NK-92 treated with Interleukin-12 subunit alpha and Interleukin-12 subunit beta, amount 100 ng/mL, for 24 hours (cell line): ENCODE results near the gene KLF7.
"Not testable (repeated sequence)": the region's sequence is repeated elsewhere in the genome, so short reads cannot be mapped to it uniquely, and the experiment has no call there.

Experiments
- DNase-seq: peaks from one replicate; lab custom pipeline; 2025; lab: John Stamatoyannopoulos, UW

The KLF7 gene

GRCh38 chr2:207055257-207055656, 110.5 kb downstream of the KLF7 start:
- DNase-seq = no peak

DNA sequence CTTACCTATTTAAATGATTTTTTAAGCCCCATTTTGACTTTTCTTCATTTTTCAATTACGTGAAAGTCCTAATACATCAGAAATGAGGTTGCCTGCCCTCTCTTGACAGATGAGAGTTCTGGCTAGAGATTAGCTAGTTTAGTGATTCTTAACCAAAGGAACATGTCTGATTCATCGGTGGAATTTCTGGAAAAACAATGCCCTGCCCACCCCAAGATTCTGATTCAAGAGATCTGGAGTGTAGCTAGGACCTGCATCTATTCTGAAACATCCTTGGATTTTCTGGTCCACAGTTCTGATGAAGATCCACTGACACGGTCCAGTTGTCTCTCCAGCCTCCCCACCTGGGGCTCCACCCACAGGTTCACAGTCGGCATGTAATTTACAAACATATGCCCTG, 111.2 kb downstream of the KLF7 start:
- no peak for DNase-seq

- no peak for DNase-seq
Measured at GRCh38 chr2:207051385-207051965, 114.3 kb downstream of the KLF7 start.

GRCh38 chr2:207049122-207049521, 116.6 kb downstream of the KLF7 start:
- DNase-seq = peak; percentile 16

DNA sequence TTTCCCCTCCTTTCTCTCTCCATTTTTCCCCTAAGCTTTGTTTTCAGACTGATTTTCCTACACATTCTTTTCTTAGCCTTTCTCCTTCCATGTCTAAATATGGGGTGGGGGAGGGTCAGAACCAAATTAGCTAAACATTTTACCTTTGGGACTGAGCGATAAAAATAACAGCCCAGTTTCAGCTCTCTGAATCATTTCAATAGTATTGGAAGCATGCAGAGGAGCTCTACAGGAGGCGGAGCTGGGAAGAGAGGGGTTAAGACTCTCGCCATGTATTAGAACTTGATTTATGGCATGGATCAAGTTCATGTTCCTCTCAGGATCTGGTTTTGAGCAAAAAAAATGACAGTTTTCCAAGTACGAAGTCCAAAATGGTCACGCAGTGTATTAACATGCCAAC, 117.3 kb downstream of the KLF7 start:
- no peak for DNase-seq

DNA sequence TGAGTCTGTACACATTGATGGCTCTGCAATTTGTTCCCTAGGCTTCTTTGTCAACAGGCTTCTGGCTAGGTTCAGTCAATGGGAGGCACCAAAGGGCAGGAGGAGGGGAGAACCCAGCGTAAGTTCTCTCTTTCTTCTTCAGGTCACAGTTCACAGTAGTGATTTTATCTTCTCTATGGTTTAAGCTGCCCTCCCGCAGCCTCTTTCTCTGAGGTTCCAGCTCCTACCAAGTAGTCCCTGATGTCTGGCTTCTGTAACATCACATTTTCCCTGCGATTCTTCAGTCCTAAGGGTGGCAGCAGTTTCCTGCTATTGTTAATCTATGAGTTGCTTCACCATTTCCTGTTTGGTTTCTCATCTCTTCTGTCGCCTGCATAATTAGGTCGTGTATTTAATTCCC, 119.0 kb downstream of the KLF7 start:
- peak; percentile 34 for DNase-seq

DNA sequence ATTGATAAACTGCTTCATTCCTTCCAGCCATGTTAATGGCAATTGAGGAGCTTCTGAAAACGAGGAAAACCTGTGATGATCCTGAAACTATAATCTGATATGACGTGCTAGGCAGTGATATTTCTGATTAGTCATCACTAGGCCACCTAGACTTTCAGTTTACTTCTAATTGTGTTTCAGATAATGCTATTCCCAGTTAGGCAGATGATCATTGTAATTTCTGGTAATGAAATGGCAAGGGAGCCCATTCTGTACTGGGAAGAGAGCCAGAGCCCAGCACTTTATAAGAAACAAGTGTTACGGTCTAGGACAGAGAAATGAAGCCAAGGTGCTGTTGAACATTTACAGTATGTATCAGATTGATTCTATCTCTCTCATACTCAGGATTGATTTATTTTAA, 120.2 kb downstream of the KLF7 start:
- DNase-seq = no peak

DNA sequence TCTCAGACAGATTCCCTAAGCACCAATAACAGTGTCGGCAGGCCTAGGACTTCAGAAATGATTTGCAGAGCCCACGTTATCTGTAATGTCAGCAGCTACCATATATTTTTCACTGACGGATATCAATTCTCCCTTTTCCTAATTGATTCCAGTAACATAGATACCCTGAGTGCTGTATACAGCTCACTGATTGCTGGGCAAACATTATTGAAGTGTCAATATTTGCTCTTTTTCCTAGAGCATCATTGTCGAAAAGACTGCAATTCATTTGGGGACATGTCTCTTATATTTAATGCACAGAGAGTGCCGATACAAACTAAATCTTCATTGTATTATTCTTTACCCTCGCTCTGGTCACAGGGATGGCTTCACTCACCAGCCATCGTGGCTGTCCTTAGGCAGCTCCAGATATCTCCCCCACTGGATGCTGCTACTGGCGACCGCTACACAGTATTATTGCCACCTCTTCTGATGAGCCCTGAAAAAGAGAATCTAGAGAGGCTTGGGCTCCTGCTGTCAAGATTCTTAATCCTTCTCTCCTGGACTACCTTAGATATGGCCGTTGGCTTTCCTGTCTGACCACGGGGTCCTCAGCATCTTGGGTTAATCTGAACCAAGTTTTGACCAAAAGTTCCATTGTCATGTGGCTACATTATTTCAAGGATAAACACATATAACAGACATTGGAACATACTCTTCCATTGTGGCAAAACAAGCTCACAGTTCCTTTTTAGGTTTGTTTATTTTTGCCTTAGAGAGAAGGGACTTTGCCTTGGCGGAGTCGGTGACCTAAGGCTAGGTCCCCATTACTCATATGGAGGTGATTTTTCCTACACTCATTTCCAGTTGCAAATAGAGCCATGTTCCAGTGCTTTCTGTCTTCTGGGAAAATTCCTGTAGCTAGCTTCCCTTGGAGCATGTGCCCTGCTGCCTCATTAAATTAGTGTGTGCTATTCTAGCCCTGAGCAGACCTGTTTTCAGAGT, 121.1 kb downstream of the KLF7 start:
- DNase-seq = no peak

DNA sequence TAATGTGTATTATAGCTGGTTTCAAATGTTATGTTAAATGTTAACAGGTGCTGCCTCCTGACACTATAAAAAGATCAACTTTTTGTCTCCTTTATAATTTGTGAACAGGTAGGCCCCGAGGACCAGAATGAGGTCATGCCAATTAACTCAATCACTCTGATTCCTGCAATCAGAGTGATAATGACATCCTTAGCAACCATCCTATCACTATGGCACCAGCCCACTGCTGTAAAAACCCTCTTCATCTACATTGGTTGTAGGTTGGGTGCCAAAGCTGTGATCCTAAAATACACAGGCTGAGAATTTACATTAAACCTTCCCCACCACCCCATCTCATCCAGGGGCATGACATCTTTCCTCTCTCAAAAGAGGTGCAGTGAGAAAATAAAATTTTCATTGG, 122.9 kb downstream of the KLF7 start:
- DNase-seq = no peak

- DNase-seq = no peak
Measured at GRCh38 chr2:207041786-207042554, 123.8 kb downstream of the KLF7 start.

GRCh38 chr2:207041279-207041678, 124.5 kb downstream of the KLF7 start:
- no peak for DNase-seq

DNA sequence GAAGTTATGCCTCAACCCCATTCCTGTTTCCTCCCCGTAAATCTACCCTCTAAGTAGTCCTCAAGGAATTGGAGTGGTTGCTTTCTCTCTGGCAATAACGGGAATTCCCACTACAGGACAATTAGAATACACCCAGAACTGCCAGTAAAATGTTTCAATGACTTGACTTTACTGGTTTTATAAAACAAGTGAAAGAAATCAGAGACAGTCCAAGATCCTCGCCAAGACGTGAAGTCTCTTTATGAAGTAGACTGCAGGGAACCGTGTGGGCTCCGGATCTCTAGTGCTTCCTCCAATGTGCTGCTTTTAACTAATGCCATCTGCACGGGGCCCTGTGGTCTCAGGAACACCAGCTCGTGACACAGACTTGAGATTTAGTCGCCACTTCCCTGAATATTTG, 125.1 kb downstream of the KLF7 start:
- no peak for DNase-seq

DNA sequence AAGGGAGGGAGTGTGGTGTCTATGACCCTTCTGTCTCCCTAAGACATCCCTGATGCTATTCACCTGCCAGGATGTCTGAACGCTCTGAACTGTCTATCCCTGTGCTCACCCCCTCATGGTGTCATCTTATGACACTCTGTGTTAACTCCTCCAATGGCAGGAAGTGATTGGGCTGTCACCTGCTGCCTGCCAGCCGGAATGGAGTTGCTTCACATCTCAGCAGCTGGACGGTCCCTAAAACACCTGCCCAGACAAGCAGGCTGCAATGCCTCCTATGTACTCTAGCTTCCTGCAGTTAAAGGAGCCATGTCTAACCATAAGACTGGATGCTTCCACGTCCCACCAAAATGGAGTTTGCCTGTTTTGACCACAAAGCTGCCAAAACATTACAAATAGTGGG, 126.5 kb downstream of the KLF7 start:
- DNase-seq = no peak

DNA sequence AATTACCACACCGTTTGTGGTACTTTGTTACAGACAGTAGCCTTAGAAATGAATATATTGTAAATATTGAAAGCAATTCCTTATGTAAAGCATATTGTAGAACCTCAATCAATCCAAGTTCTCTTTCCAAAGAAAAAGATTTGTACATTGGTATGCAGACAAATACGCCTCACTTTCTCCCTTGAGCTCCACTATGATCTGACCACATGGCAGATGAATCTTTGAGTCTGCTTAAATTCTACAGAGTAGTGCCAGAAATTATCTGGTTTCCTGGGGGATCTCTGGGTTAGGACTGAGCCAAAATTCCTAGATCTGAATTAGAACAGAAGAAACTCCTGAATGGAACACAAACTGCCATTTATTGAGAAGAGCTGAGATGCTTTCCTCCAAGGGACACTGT, 127.4 kb downstream of the KLF7 start:
- DNase-seq = no peak

DNA sequence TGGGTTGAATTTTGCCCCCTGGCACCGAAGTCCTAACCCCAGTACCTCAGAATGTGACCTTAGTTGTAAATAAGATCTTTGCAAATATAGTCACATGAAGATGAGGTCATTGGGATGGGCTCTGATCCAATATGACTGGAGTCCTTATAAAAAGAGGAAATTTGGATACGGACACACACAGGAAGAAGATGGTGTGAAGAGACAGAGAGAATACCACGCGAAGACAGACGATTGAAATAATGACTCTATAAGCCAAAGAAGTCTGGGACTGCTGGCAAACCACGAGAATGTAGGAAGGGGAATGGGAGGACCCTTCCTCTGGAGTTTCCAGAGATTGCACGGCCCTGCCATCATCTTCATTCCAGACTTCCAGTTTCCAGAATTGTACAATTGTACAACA, 127.9 kb downstream of the KLF7 start:
- no peak for DNase-seq

GRCh38 chr2:207037023-207037422, 128.7 kb downstream of the KLF7 start:
- DNase-seq = not testable (repeated sequence)

- no peak for DNase-seq
Measured at GRCh38 chr2:207035875-207036274, 129.9 kb downstream of the KLF7 start.

GRCh38 chr2:207032490-207032889, 133.3 kb downstream of the KLF7 start:
- DNase-seq = no peak
